BE2C (cell line): Measurements from ENCODE around the gene TLCD3B.

Experiments
- DNase-seq: peaks from one replicate; pipeline ENCODE4 v3.0.0-alpha.2; 2020
- H3K27me3 ChIP-seq: fragments of 250-450 bp; sonication (Bioruptor Pico); 2 replicates; pipeline ENCODE4 v1.5.1; 2020; ENCODE audit warnings: mild to moderate bottlenecking
- H3K36me3 ChIP-seq: fragments of 250-450 bp; sonication (Bioruptor Pico); 2 replicates; pipeline ENCODE4 v1.5.1; 2020; ENCODE audit warnings: mild to moderate bottlenecking
- H3K4me1 ChIP-seq: fragments of 250-450 bp; sonication (Bioruptor Pico); 2 replicates; pipeline ENCODE4 v1.5.1; 2020
- H3K4me3 ChIP-seq: 2 replicates; pipeline ENCODE4 v1.5.1; 2011; ENCODE audit warnings: low read depth, low read length
- H3K9me3 ChIP-seq: fragments of 250-450 bp; sonication (Bioruptor Pico); 2 replicates; pipeline ENCODE4 v1.5.1; 2020
- CTCF ChIP-seq: IDR thresholded peaks from 2 replicates; pipeline ENCODE4 v1.5.1; 2012; ENCODE audit warnings: mild to moderate bottlenecking, low read depth, low read length

Gene TLCD3B

GRCh38 chr16:30063278-30063892, 32.3 kb upstream of the TLCD3B start:
- no peaks in the 10 kb centered on the region for H3K27me3 ChIP-seq
- H3K9me3 ChIP-seq = no peaks in the 10 kb centered on the region
- H3K4me3 ChIP-seq = peak overlapping the region; percentile 85
- peaks cover 16% of the 10 kb centered on the region for H3K4me1 ChIP-seq
- no peak for DNase-seq
- no peak for TF ChIP-seq CTCF
- peaks cover 27% of the 10 kb centered on the region for H3K36me3 ChIP-seq

- Histone ChIP-seq H3K4me3 (no peak overlapping the region), H3K27me3 (no peaks in the 10 kb centered on the region), H3K9me3 (no peaks in the 10 kb centered on the region), H3K36me3 (peaks cover 3% of the 10 kb centered on the region), H3K4me1 (peaks cover 16% of the 10 kb centered on the region)
- DNase-seq = peak; percentile 74
- TF ChIP-seq CTCF = no peak
Observed at GRCh38 chr16:30060836-30061554, 29.9 kb upstream of the TLCD3B start.

GRCh38 chr16:30060346-30060745, 29.3 kb upstream of the TLCD3B start:
- Histone ChIP-seq H3K9me3 (no peaks in the 10 kb centered on the region), H3K4me3 (no peak overlapping the region), H3K36me3 (no peaks in the 10 kb centered on the region), H3K27me3 (no peaks in the 10 kb centered on the region), H3K4me1 (peaks cover 16% of the 10 kb centered on the region)
- DNase-seq = no peak
- no peak for TF ChIP-seq CTCF

GRCh38 chr16:30054959-30055553, 24.0 kb upstream of the TLCD3B start:
- H3K36me3 ChIP-seq = no peaks in the 10 kb centered on the region
- peak; percentile 65 for TF ChIP-seq CTCF
- DNase-seq = peak; percentile 52
- no peaks in the 10 kb centered on the region for H3K9me3 ChIP-seq
- H3K27me3 ChIP-seq = no peaks in the 10 kb centered on the region
- no peak overlapping the region for H3K4me3 ChIP-seq
- H3K4me1 ChIP-seq = peaks cover 3% of the 10 kb centered on the region; the same call in 1 of the 2 replicates

GRCh38 chr16:30054451-30054850, 23.4 kb upstream of the TLCD3B start:
- no peak for TF ChIP-seq CTCF
- no peaks in the 10 kb centered on the region; the same call in 1 of the 2 replicates for H3K4me1 ChIP-seq
- H3K36me3 ChIP-seq = no peaks in the 10 kb centered on the region
- DNase-seq = no peak
- H3K4me3 ChIP-seq = no peak overlapping the region
- no peaks in the 10 kb centered on the region for H3K9me3 ChIP-seq
- no peaks in the 10 kb centered on the region for H3K27me3 ChIP-seq
